SKM-1 treated with dmso at 0.1 percent for 144 hours (cell line): ENCODE data around the gene OLFML3.
"Not testable (repeated sequence)": the region's sequence is repeated elsewhere in the genome, so short reads cannot be mapped to it uniquely, and the experiment has no call there.

Experiments
- DNase-seq: peaks from one replicate; lab custom pipeline; 2025; ENCODE audit not compliant: unreplicated experiment; lab: John Stamatoyannopoulos, UW

The OLFML3 gene

GRCh38 chr1:113991467-113991997, 12.3 kb downstream of the OLFML3 start:
- DNase-seq, result no peak

GRCh38 chr1:113993072-113993471, 13.8 kb downstream of the OLFML3 start:
- no peak for DNase-seq

GRCh38 chr1:113993766-113994165, 14.5 kb downstream of the OLFML3 start:
- no peak for DNase-seq

GRCh38 chr1:113995382-113995781, 16.1 kb downstream of the OLFML3 start:
- no peak for DNase-seq

GRCh38 chr1:113998361-113998760, 19.1 kb downstream of the OLFML3 start:
- DNase-seq, result no peak

GRCh38 chr1:113999233-113999632, 20.0 kb downstream of the OLFML3 start:
- DNase-seq, result no peak

GRCh38 chr1:113999799-114000198, 20.5 kb downstream of the OLFML3 start:
- DNase-seq, result no peak

GRCh38 chr1:114000406-114000805, 21.1 kb downstream of the OLFML3 start:
- DNase-seq, result no peak

- DNase-seq, result no peak
These were observed 23.4 kb downstream of the OLFML3 start for GRCh38 chr1:114002492-114003239.

GRCh38 chr1:114003431-114003830, 24.2 kb downstream of the OLFML3 start:
- no peak for DNase-seq

GRCh38 chr1:114006825-114007224, 27.6 kb downstream of the OLFML3 start:
- DNase-seq, result not testable (repeated sequence)

GRCh38 chr1:114008480-114008941, 29.2 kb downstream of the OLFML3 start:
- DNase-seq, result no peak

- no peak for DNase-seq
These were observed 29.7 kb downstream of the OLFML3 start for GRCh38 chr1:114008993-114009392.

GRCh38 chr1:114009393-114009792, 30.1 kb downstream of the OLFML3 start:
- DNase-seq, result no peak

GRCh38 chr1:114010433-114011184, 31.3 kb downstream of the OLFML3 start:
- DNase-seq, result no peak

GRCh38 chr1:114011796-114012195, 32.5 kb downstream of the OLFML3 start:
- DNase-seq, result no peak

- DNase-seq, result no peak
These were observed 35.8 kb downstream of the OLFML3 start for GRCh38 chr1:114015075-114015474.

GRCh38 chr1:114019724-114020123, 40.5 kb downstream of the OLFML3 start:
- not testable (repeated sequence) for DNase-seq

- no peak for DNase-seq
These were observed 42.4 kb downstream of the OLFML3 start for GRCh38 chr1:114021665-114022099.

GRCh38 chr1:114022877-114023276, 43.6 kb downstream of the OLFML3 start:
- no peak for DNase-seq

- no peak for DNase-seq
These were observed 44.1 kb downstream of the OLFML3 start for GRCh38 chr1:114023377-114023776.

- no peak for DNase-seq
These were observed 44.8 kb downstream of the OLFML3 start for GRCh38 chr1:114024049-114024448.
